Measurements from ENCODE around the gene CD58.

CD58 gene

DNA sequence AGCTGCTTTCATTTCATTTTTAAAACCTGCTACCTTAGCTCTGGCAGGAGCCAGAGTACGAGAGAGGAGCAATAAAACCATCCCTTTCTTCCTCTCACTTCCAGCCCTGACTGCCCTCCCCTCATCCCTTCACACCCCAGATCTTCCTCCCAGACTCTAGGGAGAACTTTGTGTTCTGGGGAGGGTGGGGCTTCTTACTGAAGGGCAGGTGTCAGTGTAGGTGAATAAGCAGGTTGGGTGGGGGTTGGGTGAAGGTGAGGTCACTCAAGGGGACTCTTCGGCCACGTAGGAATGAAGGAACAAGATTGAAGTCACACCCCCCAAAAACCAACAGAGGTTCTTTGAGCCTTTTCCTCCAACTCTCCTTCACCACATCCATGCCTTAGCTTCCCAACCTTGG is 88.9 kb downstream of the CD58 start:
- H3K4me1 ChIP-seq (ENCODE audit: control insufficient read depth, insufficient read depth, low read length) = peaks cover 3% of the 10 kb centered on the region; the same call in 1 of the 2 replicates
- H3K36me3 ChIP-seq (ENCODE audit: control insufficient read depth in 2 of 2, insufficient read depth in 1 of 2, low read length in 2 of 2) = no peaks in the 10 kb centered on the region
- H3K4me3 ChIP-seq (ENCODE audit: low read depth, low read length) = no peak overlapping the region
- CTCF ChIA-PET = interaction anchor here (0.7 to 10.8 kb wide), 3 partner anchors 19 to 340 kb away, joined by 3 to 331 read pairs (median 127); no protein-coding TSS in a partner anchor
- TF ChIP-seq ZNF747 (tag by site-specific recombination; IDR thresholded peaks at IDR 0.05) (no peak), MZF1 (tag by site-specific recombination; IDR thresholded peaks at IDR 0.05; ENCODE audit: borderline replicate concordance) (no peak), ZNF324 (tag by site-specific recombination; IDR thresholded peaks at IDR 0.05) (no peak), ZNF24 (tag by site-specific recombination; IDR thresholded peaks at IDR 0.05) (no peak), ZNF600 (tag by site-specific recombination; IDR thresholded peaks at IDR 0.05) (no peak), ZNF792 (tag by site-specific recombination; IDR thresholded peaks at IDR 0.05) (no peak), ZNF837 (tag by site-specific recombination; IDR thresholded peaks at IDR 0.05) (no peak), ZNF660 (tag by site-specific recombination; IDR thresholded peaks at IDR 0.05) (no peak), TCF7L2 (IDR thresholded peaks at IDR 0.05; ENCODE audit: borderline replicate concordance, low read depth, low read length) (no peak), ZNF777 (tag by site-specific recombination; IDR thresholded peaks at IDR 0.05; ENCODE audit: borderline replicate concordance) (no peak)
- TF ChIP-seq, protein P1, sequence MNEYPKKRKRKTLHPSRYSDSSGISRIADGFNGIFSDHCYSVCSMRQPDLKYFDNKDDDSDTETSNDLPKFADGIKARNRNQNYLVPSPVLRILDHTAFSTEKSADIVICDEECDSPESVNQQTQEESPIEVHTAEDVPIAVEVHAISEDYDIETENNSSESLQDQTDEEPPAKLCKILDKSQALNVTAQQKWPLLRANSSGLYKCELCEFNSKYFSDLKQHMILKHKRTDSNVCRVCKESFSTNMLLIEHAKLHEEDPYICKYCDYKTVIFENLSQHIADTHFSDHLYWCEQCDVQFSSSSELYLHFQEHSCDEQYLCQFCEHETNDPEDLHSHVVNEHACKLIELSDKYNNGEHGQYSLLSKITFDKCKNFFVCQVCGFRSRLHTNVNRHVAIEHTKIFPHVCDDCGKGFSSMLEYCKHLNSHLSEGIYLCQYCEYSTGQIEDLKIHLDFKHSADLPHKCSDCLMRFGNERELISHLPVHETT (tag by site-specific recombination; IDR thresholded peaks at IDR 0.05) = no peak
- TF ChIP-seq, protein P2, sequence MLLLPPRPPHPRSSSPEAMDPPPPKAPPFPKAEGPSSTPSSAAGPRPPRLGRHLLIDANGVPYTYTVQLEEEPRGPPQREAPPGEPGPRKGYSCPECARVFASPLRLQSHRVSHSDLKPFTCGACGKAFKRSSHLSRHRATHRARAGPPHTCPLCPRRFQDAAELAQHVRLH (tag by site-specific recombination; IDR thresholded peaks at IDR 0.05) = no peak
- TF ChIP-seq, protein P3, sequence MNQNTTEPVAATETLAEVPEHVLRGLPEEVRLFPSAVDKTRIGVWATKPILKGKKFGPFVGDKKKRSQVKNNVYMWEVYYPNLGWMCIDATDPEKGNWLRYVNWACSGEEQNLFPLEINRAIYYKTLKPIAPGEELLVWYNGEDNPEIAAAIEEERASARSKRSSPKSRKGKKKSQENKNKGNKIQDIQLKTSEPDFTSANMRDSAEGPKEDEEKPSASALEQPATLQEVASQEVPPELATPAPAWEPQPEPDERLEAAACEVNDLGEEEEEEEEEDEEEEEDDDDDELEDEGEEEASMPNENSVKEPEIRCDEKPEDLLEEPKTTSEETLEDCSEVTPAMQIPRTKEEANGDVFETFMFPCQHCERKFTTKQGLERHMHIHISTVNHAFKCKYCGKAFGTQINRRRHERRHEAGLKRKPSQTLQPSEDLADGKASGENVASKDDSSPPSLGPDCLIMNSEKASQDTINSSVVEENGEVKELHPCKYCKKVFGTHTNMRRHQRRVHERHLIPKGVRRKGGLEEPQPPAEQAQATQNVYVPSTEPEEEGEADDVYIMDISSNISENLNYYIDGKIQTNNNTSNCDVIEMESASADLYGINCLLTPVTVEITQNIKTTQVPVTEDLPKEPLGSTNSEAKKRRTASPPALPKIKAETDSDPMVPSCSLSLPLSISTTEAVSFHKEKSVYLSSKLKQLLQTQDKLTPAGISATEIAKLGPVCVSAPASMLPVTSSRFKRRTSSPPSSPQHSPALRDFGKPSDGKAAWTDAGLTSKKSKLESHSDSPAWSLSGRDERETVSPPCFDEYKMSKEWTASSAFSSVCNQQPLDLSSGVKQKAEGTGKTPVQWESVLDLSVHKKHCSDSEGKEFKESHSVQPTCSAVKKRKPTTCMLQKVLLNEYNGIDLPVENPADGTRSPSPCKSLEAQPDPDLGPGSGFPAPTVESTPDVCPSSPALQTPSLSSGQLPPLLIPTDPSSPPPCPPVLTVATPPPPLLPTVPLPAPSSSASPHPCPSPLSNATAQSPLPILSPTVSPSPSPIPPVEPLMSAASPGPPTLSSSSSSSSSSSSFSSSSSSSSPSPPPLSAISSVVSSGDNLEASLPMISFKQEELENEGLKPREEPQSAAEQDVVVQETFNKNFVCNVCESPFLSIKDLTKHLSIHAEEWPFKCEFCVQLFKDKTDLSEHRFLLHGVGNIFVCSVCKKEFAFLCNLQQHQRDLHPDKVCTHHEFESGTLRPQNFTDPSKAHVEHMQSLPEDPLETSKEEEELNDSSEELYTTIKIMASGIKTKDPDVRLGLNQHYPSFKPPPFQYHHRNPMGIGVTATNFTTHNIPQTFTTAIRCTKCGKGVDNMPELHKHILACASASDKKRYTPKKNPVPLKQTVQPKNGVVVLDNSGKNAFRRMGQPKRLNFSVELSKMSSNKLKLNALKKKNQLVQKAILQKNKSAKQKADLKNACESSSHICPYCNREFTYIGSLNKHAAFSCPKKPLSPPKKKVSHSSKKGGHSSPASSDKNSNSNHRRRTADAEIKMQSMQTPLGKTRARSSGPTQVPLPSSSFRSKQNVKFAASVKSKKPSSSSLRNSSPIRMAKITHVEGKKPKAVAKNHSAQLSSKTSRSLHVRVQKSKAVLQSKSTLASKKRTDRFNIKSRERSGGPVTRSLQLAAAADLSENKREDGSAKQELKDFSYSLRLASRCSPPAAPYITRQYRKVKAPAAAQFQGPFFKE (tag by site-specific recombination; IDR thresholded peaks at IDR 0.05; ENCODE audit: borderline replicate concordance) = no peak
- no peaks in the 10 kb centered on the region for H3K9me3 ChIP-seq (ENCODE audit: control insufficient read depth, insufficient read depth, low read depth, low read length)
- no peak overlapping the region for H3K27ac ChIP-seq (ENCODE audit: extremely low read depth, low read depth, low read length)
- POLR2A ChIA-PET = no interaction called here

DNA sequence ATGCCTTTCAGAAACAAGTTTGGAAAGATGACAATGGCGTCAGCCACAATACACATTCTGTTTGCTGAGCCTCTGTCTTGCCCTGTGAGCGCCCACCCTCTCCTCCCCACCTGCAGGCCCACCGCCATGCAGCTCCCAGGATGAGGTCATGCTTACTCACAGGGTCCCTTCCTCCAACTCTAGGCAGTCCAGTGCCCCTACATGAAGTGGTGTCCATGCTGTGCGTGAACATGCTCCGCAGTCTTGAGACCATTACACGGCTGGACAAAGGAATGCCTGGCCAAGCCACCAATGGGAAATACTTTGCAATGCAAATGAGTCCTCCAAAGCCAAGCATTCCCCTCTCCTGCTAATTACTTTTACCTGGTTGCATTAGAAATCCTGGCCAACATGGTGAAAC is 92.2 kb downstream of the CD58 start:
- no peaks in the 10 kb centered on the region for H3K9me3 ChIP-seq (ENCODE audit: control insufficient read depth, insufficient read depth, low read depth, low read length)
- H3K4me3 ChIP-seq (ENCODE audit: low read depth, low read length) = no peak overlapping the region
- H3K36me3 ChIP-seq (ENCODE audit: control insufficient read depth in 2 of 2, insufficient read depth in 1 of 2, low read length in 2 of 2) = no peaks in the 10 kb centered on the region
- peak; percentile 86 for TF ChIP-seq ZIC2 (tag by site-specific recombination; IDR thresholded peaks at IDR 0.05)
- no peak for TF ChIP-seq ZNF768 (tag by site-specific recombination; IDR thresholded peaks at IDR 0.05)
- TF ChIP-seq WT1 (tag by site-specific recombination; IDR thresholded peaks at IDR 0.05) = no peak
- peaks cover 11% of the 10 kb centered on the region; the same call in 1 of the 2 replicates for H3K4me1 ChIP-seq (ENCODE audit: control insufficient read depth, insufficient read depth, low read length)
- ChIA-PET CTCF (interaction anchor here (1.0 to 1.4 kb wide), 2 partner anchors 20 to 340 kb away, joined by 3 to 6 read pairs; no protein-coding TSS in a partner anchor), POLR2A (no interaction called here)
- H3K27ac ChIP-seq (ENCODE audit: extremely low read depth, low read depth, low read length) = no peak overlapping the region

All from HEK293 (cell line).